ENCODE results near the gene MBD5.

Gene MBD5

DNA sequence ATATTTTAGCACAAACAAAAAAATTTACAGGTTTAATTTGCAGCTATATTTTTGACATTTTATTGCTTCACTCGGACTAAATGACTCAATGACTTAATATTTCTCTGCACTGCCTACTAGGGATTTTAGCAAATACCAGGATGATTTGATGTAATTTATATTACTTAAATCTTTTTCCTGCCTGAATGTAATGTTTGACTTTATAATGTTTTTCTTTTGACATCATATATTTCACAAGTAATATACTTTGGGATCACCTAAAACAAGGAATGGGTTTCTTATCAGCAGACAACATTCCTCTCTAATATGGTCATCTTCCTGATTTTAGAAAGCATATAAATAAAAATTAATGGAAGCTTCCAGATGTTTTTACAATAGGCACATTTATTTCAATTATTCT, 370.4 kb downstream of the MBD5 start:
- no peaks in the 10 kb centered on the region for H3K9me3 ChIP-seq (ENCODE audit: control insufficient read depth, low read length)
- no peak overlapping the region for H4K8ac ChIP-seq (ENCODE audit: low read length)
- H3K27me3 ChIP-seq (ENCODE audit: control insufficient read depth in 1 of 2, insufficient read depth in 1 of 2, low read length in 2 of 2) = no peaks in the 10 kb centered on the region
- no peak overlapping the region for H2BK15ac ChIP-seq (ENCODE audit: low read depth, poor library complexity, severe bottlenecking)
- no peak overlapping the region for H3K4me2 ChIP-seq (ENCODE audit: low read length, poor library complexity, severe bottlenecking)
- H2BK12ac ChIP-seq (ENCODE audit: low read length in 2 of 2) = no peak overlapping the region
- H3K23ac ChIP-seq (ENCODE audit: low read length in 2 of 2) = no peak overlapping the region
- no peak for DNase-seq
- no CpG with 5 or more reads among the region's 1 CpG for WGBS
- no peak overlapping the region for H2AFZ ChIP-seq (ENCODE audit: low read depth, low read length)
- no peak overlapping the region for H3K18ac ChIP-seq (ENCODE audit: low read depth in 1 of 2, low read length in 2 of 2)
- H2BK5ac ChIP-seq (ENCODE audit: low read depth, low read length, poor library complexity, severe bottlenecking) = no peak overlapping the region
- no peaks in the 10 kb centered on the region for H3K79me1 ChIP-seq (replicated peaks; ENCODE audit: low read length, poor library complexity, severe bottlenecking)
- H2BK120ac ChIP-seq (ENCODE audit: low read depth, low read length) = no peak overlapping the region
- H3K4me1 ChIP-seq (ENCODE audit: control insufficient read depth, insufficient read depth, low read depth, low read length) = peaks cover 3% of the 10 kb centered on the region
- no peak overlapping the region for H3K9ac ChIP-seq (ENCODE audit: low read length)
- H4K91ac ChIP-seq (ENCODE audit: low read length) = no peak overlapping the region
- H3K27ac ChIP-seq (ENCODE audit: low read length, poor library complexity, severe bottlenecking) = no peak overlapping the region
- no peak overlapping the region for H2AK5ac ChIP-seq (ENCODE audit: low read length, severe bottlenecking)
- no peaks in the 10 kb centered on the region for H3K36me3 ChIP-seq (ENCODE audit: control insufficient read depth in 1 of 2, insufficient read depth in 2 of 2, low read depth in 1 of 2, low read length in 2 of 2)
- no peak overlapping the region for H3K14ac ChIP-seq (ENCODE audit: low read length in 2 of 2)
- H3K4me3 ChIP-seq (ENCODE audit: insufficient read depth in 1 of 2, low read depth in 1 of 2, low read length in 2 of 2) = no peak overlapping the region
- H3K4ac ChIP-seq (ENCODE audit: low read depth in 1 of 2, low read length in 2 of 2) = no peak overlapping the region

DNA sequence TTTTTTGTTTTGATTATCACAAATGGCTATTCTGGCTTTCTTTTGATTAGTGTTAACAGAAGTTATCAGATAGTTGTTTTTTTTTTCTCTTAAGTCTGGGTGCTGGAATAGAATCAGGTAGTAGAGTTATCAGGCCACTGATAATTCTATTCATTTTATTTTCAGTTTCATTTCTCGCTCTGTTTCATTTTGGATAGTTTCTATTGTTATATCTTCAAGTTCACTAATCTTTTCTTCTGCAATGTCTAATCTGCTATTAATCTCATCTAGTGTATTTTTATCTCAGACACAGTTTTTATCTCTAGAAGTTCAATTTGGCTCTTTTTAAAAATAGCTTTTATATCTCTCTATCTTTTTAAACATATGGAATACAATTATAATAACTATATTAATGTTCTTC, 381.9 kb downstream of the MBD5 start:
- no peak for DNase-seq
- Histone ChIP-seq H3K4me2 (ENCODE audit: low read length, poor library complexity, severe bottlenecking) (no peak overlapping the region), H2BK5ac (ENCODE audit: low read depth, low read length, poor library complexity, severe bottlenecking) (no peak overlapping the region), H3K4ac (ENCODE audit: low read depth in 1 of 2, low read length in 2 of 2) (no peak overlapping the region), H3K36me3 (ENCODE audit: control insufficient read depth in 1 of 2, insufficient read depth in 2 of 2, low read depth in 1 of 2, low read length in 2 of 2) (peaks cover 0 to 3% of the 10 kb centered on the region in 2 experiments), H2AK5ac (ENCODE audit: low read length, severe bottlenecking) (no peak overlapping the region), H2BK120ac (ENCODE audit: low read depth, low read length) (no peak overlapping the region), H4K91ac (ENCODE audit: low read length) (no peak overlapping the region), H2BK15ac (ENCODE audit: low read depth, poor library complexity, severe bottlenecking) (no peak overlapping the region), H3K27me3 (ENCODE audit: control insufficient read depth in 1 of 2, insufficient read depth in 1 of 2, low read length in 2 of 2) (no peaks in the 10 kb centered on the region), H3K79me1 (replicated peaks; ENCODE audit: low read length, poor library complexity, severe bottlenecking) (peaks cover 9% of the 10 kb centered on the region), H3K4me3 (ENCODE audit: insufficient read depth in 1 of 2, low read depth in 1 of 2, low read length in 2 of 2) (no peak overlapping the region), H3K9ac (ENCODE audit: low read length) (no peak overlapping the region), H3K14ac (ENCODE audit: low read length in 2 of 2) (no peak overlapping the region), H2BK12ac (ENCODE audit: low read length in 2 of 2) (no peak overlapping the region), H3K18ac (ENCODE audit: low read depth in 1 of 2, low read length in 2 of 2) (no peak overlapping the region), H3K4me1 (ENCODE audit: control insufficient read depth, insufficient read depth, low read depth, low read length) (no peaks in the 10 kb centered on the region), H2AFZ (ENCODE audit: low read depth, low read length) (no peak overlapping the region), H4K8ac (ENCODE audit: low read length) (no peak overlapping the region), H3K23ac (ENCODE audit: low read length in 2 of 2) (no peak overlapping the region), H3K9me3 (ENCODE audit: control insufficient read depth, low read length) (no peaks in the 10 kb centered on the region), H3K27ac (ENCODE audit: low read length, poor library complexity, severe bottlenecking) (no peak overlapping the region)
- no CpG with 5 or more reads among the region's 1 CpG for WGBS

DNA sequence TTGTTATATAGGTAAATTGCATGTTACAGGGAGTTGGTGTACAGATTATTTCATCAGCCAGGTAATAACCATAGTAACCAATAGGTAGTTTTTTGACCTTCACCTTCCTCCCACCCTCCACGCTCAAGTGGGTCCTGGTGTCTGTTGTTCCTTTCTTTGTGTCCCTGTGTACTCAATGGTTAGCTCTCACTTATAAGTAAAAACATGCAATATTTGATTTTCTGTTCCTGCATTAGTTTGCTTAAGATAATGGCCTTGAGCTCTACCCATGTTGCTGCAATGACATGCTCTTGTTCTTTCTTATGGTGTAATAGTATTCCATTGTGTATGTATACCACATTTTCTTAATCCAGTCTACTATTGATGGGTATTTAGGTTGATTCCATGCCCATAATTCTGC, 390.0 kb downstream of the MBD5 start:
- H2BK15ac ChIP-seq (ENCODE audit: low read depth, poor library complexity, severe bottlenecking) = no peak overlapping the region
- no peak overlapping the region for H2BK120ac ChIP-seq (ENCODE audit: low read depth, low read length)
- no peak overlapping the region for H3K23ac ChIP-seq (ENCODE audit: low read length in 2 of 2)
- H2BK5ac ChIP-seq (ENCODE audit: low read depth, low read length, poor library complexity, severe bottlenecking) = no peak overlapping the region
- no peak overlapping the region for H2AFZ ChIP-seq (ENCODE audit: low read depth, low read length)
- DNase-seq = no peak
- H3K9me3 ChIP-seq (ENCODE audit: control insufficient read depth, low read length) = peaks cover 20% of the 10 kb centered on the region
- no peak overlapping the region for H4K8ac ChIP-seq (ENCODE audit: low read length)
- no peaks in the 10 kb centered on the region for H3K27me3 ChIP-seq (ENCODE audit: control insufficient read depth in 1 of 2, insufficient read depth in 1 of 2, low read length in 2 of 2)
- no peak overlapping the region for H2BK12ac ChIP-seq (ENCODE audit: low read length in 2 of 2)
- no peak overlapping the region for H3K4me2 ChIP-seq (ENCODE audit: low read length, poor library complexity, severe bottlenecking)
- no peak overlapping the region for H3K18ac ChIP-seq (ENCODE audit: low read depth in 1 of 2, low read length in 2 of 2)
- no peak overlapping the region for H3K4ac ChIP-seq (ENCODE audit: low read depth in 1 of 2, low read length in 2 of 2)
- WGBS = 88% methylated on average over 1 of the region's 1 CpG
- H3K79me1 ChIP-seq (replicated peaks; ENCODE audit: low read length, poor library complexity, severe bottlenecking) = peaks cover 15% of the 10 kb centered on the region
- H3K4me3 ChIP-seq (ENCODE audit: insufficient read depth in 1 of 2, low read depth in 1 of 2, low read length in 2 of 2) = no peak overlapping the region
- H2AK5ac ChIP-seq (ENCODE audit: low read length, severe bottlenecking) = no peak overlapping the region
- no peaks in the 10 kb centered on the region for H3K4me1 ChIP-seq (ENCODE audit: control insufficient read depth, insufficient read depth, low read depth, low read length)
- no peak overlapping the region for H4K91ac ChIP-seq (ENCODE audit: low read length)
- H3K27ac ChIP-seq (ENCODE audit: low read length, poor library complexity, severe bottlenecking) = no peak overlapping the region
- no peak overlapping the region for H3K14ac ChIP-seq (ENCODE audit: low read length in 2 of 2)
- no peak overlapping the region for H3K9ac ChIP-seq (ENCODE audit: low read length)
- H3K36me3 ChIP-seq (ENCODE audit: control insufficient read depth in 1 of 2, insufficient read depth in 2 of 2, low read depth in 1 of 2, low read length in 2 of 2) = no peaks in the 10 kb centered on the region

DNA sequence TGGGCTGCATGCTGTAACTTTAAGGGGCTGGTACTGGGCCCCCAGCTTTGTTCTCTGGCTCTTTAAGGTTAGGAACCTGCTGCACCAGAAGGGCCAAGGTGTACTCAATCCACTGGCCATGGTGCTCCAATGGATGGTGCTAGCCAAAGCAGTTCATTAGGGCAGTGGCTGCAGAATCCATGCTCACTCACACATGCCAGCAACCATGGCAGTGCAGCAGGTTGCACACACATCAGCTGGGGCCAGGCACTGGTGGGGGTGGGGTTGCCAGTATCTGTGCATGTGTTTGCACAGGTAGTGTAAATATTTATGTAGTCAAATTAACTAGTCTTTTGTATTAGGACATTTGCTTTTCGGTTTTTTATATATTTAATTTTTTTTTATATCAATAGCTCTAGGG, 395.4 kb downstream of the MBD5 start:
- H4K8ac ChIP-seq (ENCODE audit: low read length) = no peak overlapping the region
- no peak overlapping the region for H3K9ac ChIP-seq (ENCODE audit: low read length)
- no peak overlapping the region for H2AK5ac ChIP-seq (ENCODE audit: low read length, severe bottlenecking)
- H3K4ac ChIP-seq (ENCODE audit: low read depth in 1 of 2, low read length in 2 of 2) = no peak overlapping the region
- H4K91ac ChIP-seq (ENCODE audit: low read length) = no peak overlapping the region
- no peak overlapping the region for H2AFZ ChIP-seq (ENCODE audit: low read depth, low read length)
- H3K18ac ChIP-seq (ENCODE audit: low read depth in 1 of 2, low read length in 2 of 2) = no peak overlapping the region
- H3K36me3 ChIP-seq (ENCODE audit: control insufficient read depth in 1 of 2, insufficient read depth in 2 of 2, low read depth in 1 of 2, low read length in 2 of 2) = peaks cover 0 to 6% of the 10 kb centered on the region in 2 experiments
- H3K4me2 ChIP-seq (ENCODE audit: low read length, poor library complexity, severe bottlenecking) = no peak overlapping the region
- H3K14ac ChIP-seq (ENCODE audit: low read length in 2 of 2) = no peak overlapping the region
- peaks cover 16% of the 10 kb centered on the region for H3K79me1 ChIP-seq (replicated peaks; ENCODE audit: low read length, poor library complexity, severe bottlenecking)
- no peak overlapping the region for H2BK120ac ChIP-seq (ENCODE audit: low read depth, low read length)
- no peak overlapping the region for H2BK12ac ChIP-seq (ENCODE audit: low read length in 2 of 2)
- DNase-seq = no peak
- H2BK5ac ChIP-seq (ENCODE audit: low read depth, low read length, poor library complexity, severe bottlenecking) = no peak overlapping the region
- no peak overlapping the region for H2BK15ac ChIP-seq (ENCODE audit: low read depth, poor library complexity, severe bottlenecking)
- no peak overlapping the region for H3K4me3 ChIP-seq (ENCODE audit: insufficient read depth in 1 of 2, low read depth in 1 of 2, low read length in 2 of 2)
- H3K4me1 ChIP-seq (ENCODE audit: control insufficient read depth, insufficient read depth, low read depth, low read length) = no peaks in the 10 kb centered on the region
- no peak overlapping the region for H3K27ac ChIP-seq (ENCODE audit: low read length, poor library complexity, severe bottlenecking)
- H3K23ac ChIP-seq (ENCODE audit: low read length in 2 of 2) = no peak overlapping the region
- peaks cover 20% of the 10 kb centered on the region for H3K9me3 ChIP-seq (ENCODE audit: control insufficient read depth, low read length)
- no CpG with 5 or more reads among the region's 1 CpG for WGBS
- no peaks in the 10 kb centered on the region for H3K27me3 ChIP-seq (ENCODE audit: control insufficient read depth in 1 of 2, insufficient read depth in 1 of 2, low read length in 2 of 2)
